ENCODE results near the gene MTF1. TPM values are rescaled to one million over a fixed set of nuclear protein-coding genes. Genes with fewer than 3 reads are reported as not detected.
"Not testable (repeated sequence)": the region's sequence is repeated elsewhere in the genome, so short reads cannot be mapped to it uniquely, and the experiment has no call there.

The MTF1 gene
- total RNA-seq, 1 experiment from 2014 or later: 22.1 TPM

DNA sequence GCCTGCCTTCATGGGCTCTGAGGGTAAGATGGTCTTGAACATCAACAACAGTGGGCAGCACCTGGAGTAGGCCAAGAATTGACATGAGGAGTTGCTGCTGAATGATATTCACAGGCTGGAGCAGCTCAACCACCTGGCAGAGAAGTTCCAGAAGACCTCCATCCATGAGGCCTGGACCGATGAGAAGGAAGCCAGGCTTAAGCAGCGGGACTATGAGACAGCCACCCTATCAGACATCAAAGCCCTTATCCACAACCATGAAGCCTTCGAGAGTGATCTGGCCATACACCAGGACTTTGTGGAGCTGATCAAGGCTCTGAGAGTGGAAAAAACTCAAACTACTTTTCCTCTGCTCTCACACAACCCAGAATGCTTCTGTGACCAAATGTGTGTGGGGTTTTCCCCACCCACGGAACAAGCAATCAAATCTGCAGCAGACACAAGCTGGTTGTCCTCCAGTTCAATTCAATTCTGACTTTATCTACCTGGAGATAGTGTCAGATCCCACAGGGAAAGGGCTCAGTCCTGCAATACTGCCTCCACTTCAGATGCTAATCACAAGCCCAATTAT, 82.4 kb downstream of the MTF1 start:
- CTCF ChIA-PET: no interaction called here
- no peaks in the 10 kb centered on the region for H3K79me2 ChIP-seq (ENCODE audit: low read depth)
- H3K36me3 ChIP-seq (ENCODE audit: low read depth): no peaks in the 10 kb centered on the region
- no peak overlapping the region for H3K4me2 ChIP-seq
- H3K4me3 ChIP-seq: no peak overlapping the region
- no peaks in the 10 kb centered on the region for H3K9me2 ChIP-seq (ENCODE audit: insufficient read depth)
- H3F3A ChIP-seq (ENCODE audit: insufficient read depth, low read depth): no peaks in the 10 kb centered on the region
- H3K4me1 ChIP-seq (replicated peaks; ENCODE audit: insufficient read depth): no peaks in the 10 kb centered on the region
- no peaks in the 10 kb centered on the region; the same call in 1 of the 2 replicates for H3K9me3 ChIP-seq (ENCODE audit: insufficient read depth, low read depth)
- POLR2A ChIA-PET (ENCODE audit: unreplicated experiment): no interaction called here
- peaks cover 8% of the 10 kb centered on the region; the same call in 1 of the 2 replicates for H3K27me3 ChIP-seq (ENCODE audit: insufficient read depth, low read depth)
- no peak for DNase-seq
- TF ChIP-seq, protein P1, sequence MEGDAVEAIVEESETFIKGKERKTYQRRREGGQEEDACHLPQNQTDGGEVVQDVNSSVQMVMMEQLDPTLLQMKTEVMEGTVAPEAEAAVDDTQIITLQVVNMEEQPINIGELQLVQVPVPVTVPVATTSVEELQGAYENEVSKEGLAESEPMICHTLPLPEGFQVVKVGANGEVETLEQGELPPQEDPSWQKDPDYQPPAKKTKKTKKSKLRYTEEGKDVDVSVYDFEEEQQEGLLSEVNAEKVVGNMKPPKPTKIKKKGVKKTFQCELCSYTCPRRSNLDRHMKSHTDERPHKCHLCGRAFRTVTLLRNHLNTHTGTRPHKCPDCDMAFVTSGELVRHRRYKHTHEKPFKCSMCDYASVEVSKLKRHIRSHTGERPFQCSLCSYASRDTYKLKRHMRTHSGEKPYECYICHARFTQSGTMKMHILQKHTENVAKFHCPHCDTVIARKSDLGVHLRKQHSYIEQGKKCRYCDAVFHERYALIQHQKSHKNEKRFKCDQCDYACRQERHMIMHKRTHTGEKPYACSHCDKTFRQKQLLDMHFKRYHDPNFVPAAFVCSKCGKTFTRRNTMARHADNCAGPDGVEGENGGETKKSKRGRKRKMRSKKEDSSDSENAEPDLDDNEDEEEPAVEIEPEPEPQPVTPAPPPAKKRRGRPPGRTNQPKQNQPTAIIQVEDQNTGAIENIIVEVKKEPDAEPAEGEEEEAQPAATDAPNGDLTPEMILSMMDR (conservative IDR thresholded peaks at IDR 0.05): no peak
- TF ChIP-seq EZH2 (IDR thresholded peaks at IDR 0.05; ENCODE audit: low read depth): no peak
- no peak overlapping the region for H3K27ac ChIP-seq
- no TSS peak for BruUV-seq (replicated peaks)
- H2AFZ ChIP-seq: no peak overlapping the region
- intact Hi-C loops (cut with micrococcal nuclease; ENCODE audit: unreplicated experiment): no loop called here
- H4K20me1 ChIP-seq (ENCODE audit: insufficient read depth): no peaks in the 10 kb centered on the region

DNA sequence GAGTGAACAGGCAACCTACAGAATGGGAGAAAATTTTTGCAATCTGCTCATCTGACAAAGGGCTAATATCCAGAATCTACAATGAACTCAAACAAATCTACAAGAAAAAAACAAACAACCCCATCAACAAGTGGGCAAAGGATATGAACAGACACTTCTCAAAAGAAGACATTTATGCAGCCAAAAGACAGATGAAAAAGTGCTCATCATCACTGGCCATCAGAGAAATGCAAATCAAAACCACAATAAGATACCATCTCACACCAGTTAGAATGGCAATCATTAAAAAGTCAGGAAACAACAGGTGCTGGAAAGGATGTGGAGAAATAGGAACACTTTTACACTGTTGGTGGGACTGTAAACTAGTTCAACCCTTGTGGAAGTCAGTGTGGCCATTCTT, 88.0 kb downstream of the MTF1 start:
- H3K9me3 ChIP-seq (ENCODE audit: insufficient read depth, low read depth); H3K4me1 ChIP-seq (replicated peaks; ENCODE audit: insufficient read depth); BruUV-seq (replicated peaks); H3K4me2 ChIP-seq; CTCF ChIA-PET; DNase-seq; H2AFZ ChIP-seq; intact Hi-C loops (cut with micrococcal nuclease; ENCODE audit: unreplicated experiment); POLR2A ChIA-PET (ENCODE audit: unreplicated experiment); H3K27ac ChIP-seq; H3K36me3 ChIP-seq (ENCODE audit: low read depth); H3K9me2 ChIP-seq (ENCODE audit: insufficient read depth); H3K4me3 ChIP-seq; H3K79me2 ChIP-seq (ENCODE audit: low read depth); H3F3A ChIP-seq (ENCODE audit: insufficient read depth, low read depth); H4K20me1 ChIP-seq (ENCODE audit: insufficient read depth): not testable (repeated sequence)
- peaks cover 45% of the 10 kb centered on the region for H3K27me3 ChIP-seq (ENCODE audit: insufficient read depth, low read depth)

DNA sequence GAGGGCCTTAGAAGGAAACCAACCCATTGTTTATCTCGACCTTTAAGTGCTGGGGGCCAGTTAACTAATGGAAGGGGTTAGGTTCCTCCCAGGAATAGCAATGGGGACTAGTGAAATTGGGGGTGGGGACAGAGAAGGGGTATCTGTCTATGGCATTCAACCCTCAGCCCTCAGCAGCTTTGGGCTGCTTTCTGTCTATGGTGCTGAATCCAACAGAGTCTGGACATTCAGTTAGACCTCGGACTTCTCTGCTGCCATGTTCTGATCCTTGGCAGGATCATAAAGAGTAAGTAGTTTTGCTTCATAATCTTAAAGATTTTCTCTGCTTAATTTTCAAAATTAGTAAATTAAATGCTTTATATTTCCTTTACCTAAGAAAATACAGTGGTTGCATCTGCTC, 91.9 kb downstream of the MTF1 start:
- H3K9me3 ChIP-seq (ENCODE audit: insufficient read depth, low read depth): no peaks in the 10 kb centered on the region
- H4K20me1 ChIP-seq (ENCODE audit: insufficient read depth): no peaks in the 10 kb centered on the region
- ChIA-PET POLR2A (ENCODE audit: unreplicated experiment) (no interaction called here), CTCF (no interaction called here)
- TF ChIP-seq EZH2 (IDR thresholded peaks at IDR 0.05; ENCODE audit: low read depth): no peak
- TF ChIP-seq, protein P1 (conservative IDR thresholded peaks at IDR 0.05): no peak
- H3K79me2 ChIP-seq (ENCODE audit: low read depth): no peaks in the 10 kb centered on the region
- no peaks in the 10 kb centered on the region for H3K9me2 ChIP-seq (ENCODE audit: insufficient read depth)
- no peaks in the 10 kb centered on the region for H3K4me1 ChIP-seq (replicated peaks; ENCODE audit: insufficient read depth)
- peaks cover 82% of the 10 kb centered on the region for H3K27me3 ChIP-seq (ENCODE audit: insufficient read depth, low read depth)
- no peak overlapping the region for H3K4me3 ChIP-seq
- no peaks in the 10 kb centered on the region for H3F3A ChIP-seq (ENCODE audit: insufficient read depth, low read depth)
- intact Hi-C loops (cut with micrococcal nuclease; ENCODE audit: unreplicated experiment): no loop called here
- H2AFZ ChIP-seq: no peak overlapping the region
- no peak for DNase-seq
- no peak overlapping the region for H3K4me2 ChIP-seq
- H3K36me3 ChIP-seq (ENCODE audit: low read depth): no peaks in the 10 kb centered on the region
- BruUV-seq (replicated peaks): no TSS peak
- H3K27ac ChIP-seq: no peak overlapping the region

Measured in PC-9 (cell line).